ENCODE measurements around the gene ABR. TPM values are rescaled to one million over a fixed set of nuclear protein-coding genes. Genes with fewer than 3 reads are reported as not detected.

The ABR gene
- total RNA-seq, 1 experiment from 2014 or later = 172 TPM

DNA sequence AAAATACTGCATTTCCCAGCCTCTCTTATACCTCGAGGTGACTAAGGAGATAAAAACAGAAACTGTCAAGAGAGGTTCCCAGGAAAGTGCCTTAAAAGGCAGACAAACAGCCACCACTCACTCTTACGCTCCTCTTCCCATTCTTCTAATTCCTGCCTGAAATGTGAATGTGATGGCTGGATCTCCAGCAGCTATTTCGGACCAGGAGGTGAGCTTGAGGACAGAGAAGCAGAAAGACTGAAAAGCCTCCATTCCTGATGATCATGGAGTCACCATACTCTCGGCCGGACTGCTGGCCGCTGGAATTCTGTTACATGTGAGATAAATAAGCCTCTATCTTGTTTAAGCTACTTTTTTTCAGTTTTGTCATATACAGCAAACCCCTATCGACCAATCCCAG is 41.4 kb upstream of the ABR start:
- ATAC-seq (no peak), DNase-seq (ENCODE audit: low read depth, low spot score) (no peak)
- in situ Hi-C loops (cut with HindIII; ENCODE audit: low pct_unique_long_range_greater_than_20kb, low sequenced_read_pairs) = no loop called here
- Histone ChIP-seq H3K27me3 (ENCODE audit: control insufficient read depth, insufficient read depth, low read length) (no peaks in the 10 kb centered on the region), H3K4me1 (ENCODE audit: control insufficient read depth, insufficient read depth, low read length) (no peaks in the 10 kb centered on the region; the same call in 1 of the 2 replicates), H3K9me3 (ENCODE audit: control insufficient read depth, insufficient read depth, low read depth, low read length) (no peaks in the 10 kb centered on the region), H3K36me3 (ENCODE audit: control insufficient read depth, insufficient read depth, low read length) (no peaks in the 10 kb centered on the region), H3K4me3 (ENCODE audit: low read depth in 2 of 2, low read length in 2 of 2) (no peak overlapping the region), H3K27ac (ENCODE audit: low read length) (no peak overlapping the region)
- intact Hi-C loops (cut with micrococcal nuclease; ENCODE audit: unreplicated experiment) = no loop called here
- no peak for TF ChIP-seq SIN3A (IDR thresholded peaks at IDR 0.05; ENCODE audit: borderline replicate concordance, insufficient read depth, low read depth, low read length)
- no peak for TF ChIP-seq TCF7L2 (IDR thresholded peaks at IDR 0.05; ENCODE audit: low read depth, low read length)
- no peak for TF ChIP-seq REST (IDR thresholded peaks at IDR 0.05; ENCODE audit: insufficient read depth in 1 of 2, low read depth in 2 of 2, low read length in 1 of 2)
- no peak for TF ChIP-seq POLR2AphosphoS5 (IDR thresholded peaks at IDR 0.05; ENCODE audit: low read depth, low read length)
- no peak for TF ChIP-seq CTCF (IDR thresholded peaks at IDR 0.05)
- ChIA-PET CTCF (no interaction called here), POLR2A (no interaction called here)
- BruUV-seq (replicated peaks) = no TSS peak

DNA sequence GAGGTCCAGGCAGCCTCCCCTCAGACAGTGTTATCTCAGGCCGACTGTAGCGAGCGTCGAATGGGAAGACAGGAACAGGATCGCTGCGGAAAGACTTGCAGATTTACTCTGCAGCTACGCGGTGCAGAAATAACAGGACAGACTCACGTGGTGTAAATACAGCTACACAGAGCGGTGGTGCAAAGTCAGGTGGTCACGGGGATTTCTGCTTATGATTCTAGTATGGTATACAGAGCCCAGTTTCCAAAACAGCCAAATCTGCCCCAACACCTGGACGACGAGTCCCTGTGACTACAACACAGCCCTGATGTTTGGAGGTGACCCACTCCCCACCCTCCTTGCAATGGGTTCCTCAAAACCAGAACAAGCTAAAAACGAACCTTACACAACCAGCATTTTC is 40.6 kb upstream of the ABR start:
- ATAC-seq (no peak), DNase-seq (ENCODE audit: low read depth, low spot score) (no peak)
- in situ Hi-C loops (cut with HindIII; ENCODE audit: low pct_unique_long_range_greater_than_20kb, low sequenced_read_pairs) (no loop called here), intact Hi-C loops (cut with micrococcal nuclease; ENCODE audit: unreplicated experiment) (no loop called here)
- H3K36me3 ChIP-seq (ENCODE audit: control insufficient read depth, insufficient read depth, low read length) = no peaks in the 10 kb centered on the region
- ChIA-PET POLR2A (no interaction called here), CTCF (no interaction called here)
- no peak overlapping the region for H3K27ac ChIP-seq (ENCODE audit: low read length)
- H3K27me3 ChIP-seq (ENCODE audit: control insufficient read depth, insufficient read depth, low read length) = no peaks in the 10 kb centered on the region
- BruUV-seq (replicated peaks) = no TSS peak
- no peaks in the 10 kb centered on the region for H3K9me3 ChIP-seq (ENCODE audit: control insufficient read depth, insufficient read depth, low read depth, low read length)
- no peaks in the 10 kb centered on the region; the same call in 1 of the 2 replicates for H3K4me1 ChIP-seq (ENCODE audit: control insufficient read depth, insufficient read depth, low read length)
- TF ChIP-seq REST (IDR thresholded peaks at IDR 0.05; ENCODE audit: insufficient read depth in 1 of 2, low read depth in 2 of 2, low read length in 1 of 2) (no peak), TCF7L2 (IDR thresholded peaks at IDR 0.05; ENCODE audit: low read depth, low read length) (no peak), POLR2AphosphoS5 (IDR thresholded peaks at IDR 0.05; ENCODE audit: low read depth, low read length) (no peak), CTCF (IDR thresholded peaks at IDR 0.05) (no peak), SIN3A (IDR thresholded peaks at IDR 0.05; ENCODE audit: borderline replicate concordance, insufficient read depth, low read depth, low read length) (no peak)
- no peak overlapping the region for H3K4me3 ChIP-seq (ENCODE audit: low read depth in 2 of 2, low read length in 2 of 2)
